Jurkat, Clone E6-1 (cell line): ENCODE measurements around the gene MACROH2A1.
"Not testable (repeated sequence)": the region's sequence is repeated elsewhere in the genome, so short reads cannot be mapped to it uniquely, and the experiment has no call there.

Source experiments
- DNase-seq: peaks from one replicate; pipeline ENCODE4 v3.0.0-alpha.2; 2011; ENCODE audit warnings: low read depth, low spot score
- H3K4me3 ChIP-seq: 2 replicates; pipeline ENCODE4 v1.5.1; 2011; ENCODE audit warnings: mild to moderate bottlenecking, low read length, control low read depth, moderate library complexity

The MACROH2A1 gene

DNA sequence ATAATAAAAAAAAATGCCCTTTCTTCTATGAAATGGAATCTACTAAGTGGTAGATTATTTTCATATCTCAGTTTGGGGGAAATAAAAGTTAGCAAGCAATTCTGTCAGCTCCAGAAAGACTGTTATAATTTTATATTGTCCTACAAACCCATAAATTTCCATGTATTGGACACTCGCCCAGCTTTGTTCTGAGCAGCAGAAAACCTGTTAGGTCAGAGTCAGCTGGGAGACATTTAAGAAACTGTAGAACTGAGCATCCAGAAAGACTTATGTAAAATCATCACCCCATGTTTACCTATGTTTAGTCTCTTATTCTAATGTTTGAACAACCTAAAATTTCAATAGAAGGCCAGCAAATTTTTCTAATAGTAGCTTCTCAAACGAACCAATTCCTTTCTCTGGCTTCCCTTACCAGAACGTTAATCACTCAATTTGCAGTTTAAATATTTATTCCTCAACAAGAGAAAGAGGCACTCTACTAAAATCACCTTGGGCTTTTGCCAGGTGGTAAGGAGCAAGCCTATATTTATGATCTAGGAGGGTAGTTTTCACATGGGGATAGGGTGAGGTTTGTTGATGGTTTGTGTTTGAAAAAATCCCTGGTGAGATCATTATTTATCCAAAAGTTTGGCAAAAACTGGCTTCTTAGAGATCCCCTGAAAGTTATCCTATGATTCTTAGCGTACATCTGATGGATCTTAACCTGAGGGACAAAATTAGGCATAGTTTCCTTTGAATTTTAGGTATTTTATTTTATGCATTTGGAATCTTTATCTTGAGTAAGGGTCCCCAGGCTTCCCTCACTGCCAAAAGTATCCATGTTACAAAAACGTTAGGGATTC is 34.4 kb downstream of the MACROH2A1 start:
- no peak overlapping the region for H3K4me3 ChIP-seq
- no peak for DNase-seq

DNA sequence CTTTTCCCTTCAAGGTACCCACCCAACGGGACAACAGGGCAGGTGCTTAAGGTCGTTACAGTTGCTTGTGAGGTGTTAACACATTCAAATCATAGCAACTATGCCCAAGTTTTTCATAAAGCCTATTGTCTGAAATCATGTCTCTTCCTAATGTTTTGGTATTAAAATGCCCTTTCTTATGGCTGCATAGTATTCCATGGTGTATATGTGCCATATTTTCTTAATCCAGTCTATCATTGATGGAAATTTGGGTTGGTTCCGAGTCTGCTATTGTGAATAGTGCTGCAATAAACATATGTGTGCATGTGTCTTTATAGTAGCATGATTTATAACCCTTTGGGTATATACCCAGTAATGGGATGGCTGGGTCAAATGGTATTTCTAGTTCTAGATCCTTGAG is 35.7 kb downstream of the MACROH2A1 start:
- not testable (repeated sequence) for DNase-seq

DNA sequence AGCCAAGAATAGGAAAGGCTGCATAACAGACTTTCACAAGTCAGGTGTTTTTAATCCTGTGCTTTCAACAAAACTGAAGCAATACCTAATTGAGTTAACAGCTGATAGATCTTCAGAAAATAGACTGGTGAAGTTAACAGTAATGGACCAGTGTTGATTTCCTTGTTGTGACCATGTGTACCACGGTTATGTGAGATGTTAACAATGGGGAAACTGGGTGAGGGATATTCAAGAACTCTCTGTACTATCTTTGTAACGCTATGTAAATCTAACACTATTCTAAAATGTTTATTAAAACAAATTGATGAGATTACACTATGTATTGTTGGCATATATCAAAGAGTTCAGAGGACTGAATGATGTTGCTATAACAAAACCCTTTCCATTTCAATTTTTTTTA is 36.9 kb downstream of the MACROH2A1 start:
- no peak overlapping the region for H3K4me3 ChIP-seq
- no peak for DNase-seq

More for the DNA sequence above, 35.7 kb downstream of the MACROH2A1 start:
- H3K4me3 ChIP-seq = not testable (repeated sequence)

DNA sequence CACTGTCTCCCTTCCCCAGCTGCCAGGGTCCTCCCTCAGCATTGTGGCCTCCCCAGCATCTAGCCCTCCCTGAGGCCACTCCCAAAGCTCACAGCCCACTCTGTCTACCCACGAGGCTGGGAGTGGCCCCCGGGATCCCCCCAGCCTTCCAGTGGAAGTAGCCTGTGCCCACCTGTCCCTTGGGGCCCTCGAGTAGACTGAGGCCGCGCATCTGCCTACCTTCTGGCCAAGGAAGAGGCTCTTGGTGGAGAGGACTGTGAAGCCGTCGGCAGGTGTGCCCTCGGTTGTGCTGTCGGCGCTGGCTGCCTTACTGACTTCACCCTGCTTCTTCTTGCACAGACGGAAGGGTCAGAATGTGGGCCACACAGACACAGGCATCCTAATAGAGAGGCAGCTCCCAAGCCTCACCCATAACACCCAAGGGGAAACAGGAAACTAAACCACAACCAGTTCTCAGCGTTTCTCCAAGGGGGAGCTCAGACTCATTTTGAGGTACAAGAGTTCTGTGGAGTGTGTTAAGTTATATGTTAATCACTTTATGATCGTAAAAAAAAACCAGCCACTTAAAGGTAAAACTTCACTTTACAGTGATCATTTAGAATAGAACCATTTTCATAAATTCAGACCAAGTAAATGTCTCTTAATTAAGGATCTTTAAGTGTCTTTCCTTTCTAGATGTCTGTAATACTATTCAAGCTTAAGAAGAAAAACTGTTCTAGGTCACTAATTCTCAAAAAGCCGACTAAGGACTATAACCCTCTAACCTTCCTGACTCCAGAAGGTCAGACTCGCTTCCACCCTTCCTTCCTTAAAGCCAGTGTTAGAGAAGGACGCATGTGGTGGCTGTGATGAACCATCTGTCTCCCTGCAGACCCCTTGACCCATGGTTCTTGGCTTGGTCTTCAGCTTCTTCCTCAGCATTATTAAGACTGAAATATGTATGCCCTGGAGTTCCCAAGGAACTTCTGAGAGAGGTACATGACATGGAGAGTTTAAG is 38.5 kb downstream of the MACROH2A1 start:
- no peak overlapping the region for H3K4me3 ChIP-seq
- DNase-seq = no peak

DNA sequence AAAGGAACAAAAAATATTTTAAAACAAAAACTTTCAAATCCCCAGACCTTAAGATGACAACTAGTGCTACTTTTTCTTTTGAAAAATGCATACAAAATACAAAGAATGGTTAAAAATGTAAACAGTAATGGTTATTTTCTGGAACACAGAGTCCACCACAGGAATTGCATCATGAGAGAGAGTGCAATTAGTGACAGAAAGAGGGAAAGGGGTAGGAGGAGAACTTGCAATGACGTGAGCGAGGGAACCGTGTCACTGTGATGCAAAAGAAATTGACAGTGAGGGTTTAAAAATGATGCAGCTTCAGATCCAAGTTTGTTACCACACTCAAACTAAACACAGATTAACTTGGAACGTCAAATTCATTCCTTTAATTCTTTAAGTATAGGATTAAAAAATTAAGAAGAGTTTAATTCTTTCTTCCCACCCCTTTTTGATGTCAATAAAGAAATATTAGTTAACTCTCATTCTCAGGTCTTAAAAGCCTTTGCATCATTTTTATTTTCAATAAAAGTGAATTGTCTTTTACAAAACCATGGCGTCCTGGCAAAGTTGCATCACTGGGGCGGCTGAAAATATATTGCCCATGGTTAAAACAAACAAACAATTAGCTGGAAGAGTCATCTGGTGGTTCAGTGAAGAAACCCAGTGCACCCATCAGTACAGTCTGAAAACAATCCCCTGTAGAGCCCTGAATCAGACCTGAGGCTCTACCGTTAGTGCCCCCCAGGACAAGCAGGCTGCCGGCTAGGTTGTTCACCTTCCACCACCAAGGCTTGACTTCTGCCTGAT is 39.5 kb downstream of the MACROH2A1 start:
- H3K4me3 ChIP-seq = no peak overlapping the region
- DNase-seq = no peak

DNA sequence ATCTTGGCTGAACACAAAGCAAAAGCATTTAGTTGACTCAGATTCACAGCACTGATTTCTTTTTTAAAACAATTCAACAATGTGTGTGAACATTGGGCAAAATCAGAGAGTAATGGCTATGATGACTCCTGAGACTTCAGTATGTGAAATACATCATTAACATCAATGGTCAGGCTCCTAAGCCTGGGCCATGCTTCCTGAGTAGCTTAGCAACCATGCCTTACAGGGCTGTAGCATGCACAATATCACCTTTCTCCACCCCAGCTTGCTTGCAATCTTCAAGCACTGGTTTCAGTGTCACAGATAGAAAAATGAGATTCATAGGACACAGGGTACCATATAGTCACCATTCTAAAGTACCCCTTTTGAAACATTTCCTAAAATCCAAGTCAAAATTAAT is 41.3 kb downstream of the MACROH2A1 start:
- H3K4me3 ChIP-seq = no peak overlapping the region
- DNase-seq = no peak

DNA sequence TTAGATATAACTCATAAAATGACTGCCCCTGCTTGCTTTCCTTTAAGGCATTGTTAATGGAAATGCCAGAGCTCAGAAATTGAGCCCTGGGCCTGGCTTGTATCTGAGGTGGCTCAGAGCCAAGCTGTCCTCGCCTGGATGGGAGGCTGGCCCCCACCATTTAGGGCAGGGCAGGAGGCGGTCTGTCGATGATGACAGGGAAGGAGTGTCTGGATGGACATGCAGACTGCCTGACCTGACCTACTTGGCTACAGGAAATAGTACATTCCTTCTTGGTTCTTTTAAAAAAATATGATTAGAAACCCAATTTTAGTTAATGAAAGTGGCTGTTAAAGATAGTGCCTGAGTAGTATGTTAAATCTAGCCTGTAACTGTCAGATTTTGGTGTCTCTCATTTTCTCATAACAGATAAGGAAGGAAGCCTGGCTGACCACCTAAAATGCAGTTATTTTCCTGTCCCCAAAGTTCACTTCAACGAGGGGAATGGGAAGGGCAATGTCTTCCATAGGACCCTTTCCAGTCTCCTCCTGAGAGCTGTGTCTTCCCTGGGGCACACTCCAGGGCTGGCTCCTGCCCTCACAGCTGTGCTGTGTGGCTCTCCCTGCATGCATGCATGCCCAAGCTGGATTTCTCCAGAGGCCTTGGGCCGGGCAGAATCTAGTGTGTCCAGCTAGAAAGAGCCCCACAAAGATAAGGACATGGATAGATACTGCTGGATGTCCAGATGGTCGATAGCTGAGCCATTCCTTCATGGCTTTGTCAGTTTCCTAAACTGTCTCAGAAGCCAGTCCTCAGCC is 42.3 kb downstream of the MACROH2A1 start:
- no peak for DNase-seq
- H3K4me3 ChIP-seq = no peak overlapping the region

DNA sequence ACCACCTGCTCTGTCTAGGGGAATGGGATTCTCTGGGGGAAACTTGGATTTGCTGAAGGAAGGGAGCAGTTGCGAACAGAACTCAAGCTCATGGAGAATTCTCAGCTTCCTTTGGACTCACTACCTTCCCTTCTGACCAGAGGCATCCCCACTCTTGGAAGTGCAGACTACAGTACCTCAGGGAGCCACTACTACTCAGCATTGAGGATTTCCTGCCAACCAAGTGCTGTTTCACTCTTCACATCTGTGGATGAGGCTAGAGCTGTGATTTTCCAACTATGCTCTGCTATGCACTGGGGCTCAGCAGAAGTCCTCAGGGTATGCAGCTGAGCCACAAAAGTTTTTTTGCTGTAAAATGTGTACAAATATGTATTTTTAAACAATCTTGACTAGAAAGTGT is 43.9 kb downstream of the MACROH2A1 start:
- H3K4me3 ChIP-seq = no peak overlapping the region
- no peak for DNase-seq

DNA sequence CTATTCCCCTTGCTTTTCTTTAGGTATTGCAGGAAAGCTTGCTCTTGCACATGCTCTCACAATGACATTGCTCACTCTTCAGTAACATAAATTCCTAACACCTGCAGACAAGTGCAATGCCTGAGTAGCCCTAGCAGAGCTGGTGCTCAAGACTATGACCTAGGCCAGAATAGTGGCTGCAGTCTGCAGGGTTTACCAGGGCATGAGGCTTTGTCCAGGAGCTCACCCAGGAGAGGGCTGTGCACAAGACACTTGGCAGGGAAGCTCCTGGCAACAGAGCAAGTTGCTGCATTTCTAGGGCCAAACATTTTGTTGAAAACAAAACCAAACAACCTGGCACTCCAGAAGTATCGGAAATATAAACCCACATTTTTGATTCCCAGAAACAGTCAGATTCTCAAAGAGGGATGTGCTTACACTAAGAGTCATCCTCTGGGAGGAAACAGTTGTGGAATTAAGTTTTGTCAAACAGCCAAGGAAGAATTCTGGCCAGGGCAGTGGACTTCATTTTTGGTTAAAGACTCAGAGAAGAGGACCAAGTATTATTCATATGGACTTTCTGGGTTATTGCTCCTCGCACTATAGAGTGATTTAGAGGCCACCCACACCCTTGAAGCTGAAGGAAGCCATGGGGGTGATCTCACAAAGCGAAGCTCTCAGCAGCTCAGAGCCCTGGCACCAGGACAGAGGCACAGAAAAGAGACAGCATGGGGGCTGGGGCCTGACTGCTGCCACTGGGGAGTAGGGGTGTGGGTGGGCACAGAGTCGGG is 44.9 kb downstream of the MACROH2A1 start:
- DNase-seq = no peak
- no peak overlapping the region for H3K4me3 ChIP-seq

DNA sequence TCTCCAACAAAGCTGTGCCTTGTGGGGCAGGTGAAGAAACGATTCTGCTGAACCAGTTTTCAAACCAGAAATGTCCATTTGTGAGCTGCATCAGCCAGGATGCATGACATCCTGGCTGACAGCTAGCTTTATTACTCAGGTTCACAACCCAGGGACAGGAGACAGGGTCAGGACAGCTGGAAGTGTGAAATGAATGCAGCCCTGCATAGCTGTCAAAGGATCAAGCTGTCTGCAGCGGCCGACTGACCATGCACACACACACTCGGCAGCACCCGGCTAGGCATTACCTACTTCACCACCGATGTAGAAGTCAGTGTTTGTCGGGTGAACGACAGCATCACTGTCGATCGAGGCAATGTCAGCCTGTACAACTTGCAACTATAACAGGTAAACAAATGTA is 48.5 kb downstream of the MACROH2A1 start:
- no peak for DNase-seq
- no peak overlapping the region for H3K4me3 ChIP-seq

DNA sequence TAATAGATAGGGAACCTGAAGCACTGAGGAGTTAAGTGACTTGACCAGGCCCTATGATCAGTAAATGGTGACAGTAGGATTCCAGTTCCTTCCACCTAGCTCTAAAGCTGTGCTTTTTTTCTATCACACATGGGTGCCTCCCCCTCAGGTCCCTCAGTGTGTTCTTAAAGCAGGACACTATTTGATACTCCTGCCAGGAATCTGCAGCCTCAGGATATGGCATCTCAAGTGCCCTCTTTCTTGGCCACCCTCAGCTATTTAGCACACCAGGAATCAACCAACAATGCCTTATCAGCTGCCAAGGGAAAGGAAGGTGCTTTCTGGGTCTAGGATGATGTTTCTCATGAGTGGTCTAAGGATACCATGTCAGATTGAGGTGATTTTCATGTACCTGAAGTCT is 49.1 kb downstream of the MACROH2A1 start:
- no peak for DNase-seq

DNA sequence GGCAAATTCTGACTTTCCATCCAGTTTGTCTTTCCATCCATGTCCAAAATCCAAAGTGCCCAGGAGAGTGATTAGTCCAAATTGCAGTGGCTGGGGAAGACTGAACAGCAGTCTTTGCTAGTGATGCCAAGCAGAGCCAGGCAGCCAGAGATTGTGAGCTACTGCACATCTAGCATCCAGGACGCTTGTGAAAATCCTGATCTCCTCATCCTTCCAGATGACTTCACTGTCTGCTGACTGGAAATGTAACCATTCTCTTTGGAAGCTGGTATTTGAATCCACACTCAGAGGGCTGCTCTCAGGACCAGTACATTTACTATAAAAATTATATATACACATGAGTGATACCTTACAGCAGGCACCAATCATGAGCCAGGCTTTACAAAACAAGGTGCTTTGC is 49.6 kb downstream of the MACROH2A1 start:
- H3K4me3 ChIP-seq = no peak overlapping the region
- DNase-seq = no peak

More for the DNA sequence above, 49.1 kb downstream of the MACROH2A1 start:
- no peak overlapping the region for H3K4me3 ChIP-seq

DNA sequence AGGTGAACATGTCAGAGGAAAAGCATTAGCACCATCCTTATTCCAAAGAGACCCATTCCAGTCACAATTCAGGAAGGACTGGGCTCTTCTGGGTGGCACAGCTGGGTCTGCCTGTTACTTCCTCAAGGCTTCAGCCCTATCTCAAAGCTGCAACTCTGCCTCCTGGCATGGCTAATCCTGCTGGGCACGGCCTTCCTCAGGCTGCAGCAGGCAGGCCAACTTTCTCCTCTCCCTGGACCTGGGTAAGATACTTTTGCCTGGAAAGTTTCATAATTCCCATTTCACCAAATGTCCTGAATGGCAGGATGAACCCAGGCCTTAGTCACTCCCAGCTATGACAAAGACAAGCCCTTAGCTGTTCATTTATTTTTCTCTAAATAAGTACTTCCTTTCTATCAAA is 50.1 kb downstream of the MACROH2A1 start:
- DNase-seq = no peak
- H3K4me3 ChIP-seq = no peak overlapping the region

DNA sequence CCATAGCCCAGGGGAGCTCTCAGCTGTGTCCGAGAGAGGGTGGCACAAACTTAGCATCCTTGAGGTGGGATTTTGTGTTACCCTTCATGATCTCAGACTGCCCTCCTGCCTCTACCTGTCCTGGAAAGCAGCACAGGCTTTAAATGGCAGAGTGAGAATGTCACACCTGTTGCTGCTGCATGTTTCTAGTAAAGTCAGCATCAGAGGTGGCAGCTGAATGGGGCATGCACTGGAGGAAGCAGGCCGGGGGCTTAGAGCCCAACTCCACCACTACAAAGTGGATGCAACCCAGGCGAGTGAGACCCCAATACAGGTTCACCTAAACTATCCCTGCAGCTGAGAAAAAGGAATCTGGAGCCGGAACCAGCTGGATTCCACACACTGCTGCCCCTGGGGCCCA is 51.6 kb downstream of the MACROH2A1 start:
- H3K4me3 ChIP-seq = no peak overlapping the region
- no peak for DNase-seq

DNA sequence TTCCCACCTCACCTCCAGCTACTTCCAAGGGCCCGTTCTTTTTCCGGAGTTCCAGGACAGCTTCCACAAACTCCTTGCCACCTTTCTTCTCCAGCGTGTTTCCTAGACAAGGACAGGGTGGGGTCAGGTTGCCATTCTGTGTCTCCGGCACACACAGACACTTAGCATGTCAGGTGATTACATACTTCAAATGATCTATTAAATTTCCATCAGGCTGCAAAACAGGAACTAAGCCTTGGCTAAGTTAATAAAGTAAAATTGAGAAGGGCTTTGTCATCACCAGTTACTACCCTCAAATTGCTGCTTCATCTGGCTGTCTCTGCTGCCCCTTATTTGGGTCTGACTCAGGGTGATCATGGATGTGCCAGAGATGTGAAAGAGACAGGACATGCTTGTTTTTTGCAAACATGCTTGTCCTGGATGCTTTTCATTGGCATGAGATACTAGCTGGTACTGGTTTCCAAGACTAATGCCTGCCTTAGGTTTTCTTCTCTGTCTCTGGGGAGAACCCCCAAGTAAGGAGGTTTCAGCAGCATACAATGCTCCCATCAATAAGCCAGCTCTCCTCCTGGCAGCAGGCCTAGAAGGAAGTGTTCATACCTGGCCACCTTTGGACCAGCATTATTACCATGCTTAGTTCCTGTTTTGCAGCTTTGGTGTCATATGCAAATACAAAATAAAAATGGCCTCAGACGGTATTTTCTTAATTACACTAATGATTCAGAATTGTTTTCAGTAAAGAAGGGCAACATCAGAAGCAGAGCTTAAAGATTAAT is 52.9 kb downstream of the MACROH2A1 start:
- DNase-seq = no peak
- no peak overlapping the region for H3K4me3 ChIP-seq

DNA sequence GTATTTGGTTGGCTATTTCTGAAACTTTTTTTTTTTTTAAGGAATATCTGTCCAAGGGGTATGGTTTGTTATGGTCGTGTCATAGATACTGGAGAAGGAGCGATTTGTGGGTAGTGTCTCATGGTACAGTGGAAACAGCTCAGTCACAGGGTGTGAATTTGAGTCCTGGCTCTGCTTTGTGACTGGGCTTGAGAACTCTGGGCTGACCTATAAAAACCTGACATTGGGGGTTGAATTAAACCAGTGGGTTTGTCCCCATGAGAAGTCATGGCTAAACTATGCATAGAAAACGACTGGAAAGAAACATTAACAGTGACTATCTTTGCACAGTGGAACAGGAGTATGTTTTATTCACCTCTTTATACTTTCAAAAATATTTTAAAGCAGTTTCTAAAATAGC is 54.7 kb downstream of the MACROH2A1 start:
- DNase-seq = no peak
- no peak overlapping the region for H3K4me3 ChIP-seq

DNA sequence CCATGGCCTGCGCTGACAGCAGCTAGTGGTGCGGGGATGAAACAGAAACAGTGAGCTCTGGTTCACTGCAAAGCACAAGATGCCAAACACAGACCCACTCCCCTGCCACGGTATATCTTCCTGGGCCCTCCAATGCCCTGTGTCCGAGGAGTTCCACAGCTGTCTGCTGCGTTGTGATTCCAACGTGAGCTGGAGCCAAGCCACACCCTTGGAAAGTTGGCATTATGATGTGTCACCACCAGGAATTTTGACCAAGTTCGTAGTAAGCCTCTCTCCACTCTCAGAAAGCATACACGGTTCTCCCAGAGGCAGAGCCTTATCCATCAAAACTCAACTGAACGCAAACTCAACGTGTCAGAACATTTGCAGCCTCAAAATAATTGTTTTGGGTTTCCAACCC is 55.6 kb downstream of the MACROH2A1 start:
- H3K4me3 ChIP-seq = no peak overlapping the region
- DNase-seq = no peak
